DND-41 (cell line): ENCODE results near the gene CLN6.

Experiments used
- ATAC-seq: fragments of 200-7000 bp; cut with Tn5 transposase; 3 replicates; pipeline ENCODE4 v1.9.1; 2021; ENCODE audit warnings: low read depth; ENCODE audit not compliant: insufficient read depth
- DNase-seq: peaks from one replicate; pipeline ENCODE4 v3.0.0-alpha.2; 2020
- H2AFZ ChIP-seq: 2 replicates; pipeline ENCODE4 v1.6.0; 2012; ENCODE audit warnings: low read depth, low read length
- H3K27ac ChIP-seq: 2 replicates; pipeline ENCODE4 v1.5.1; 2012; ENCODE audit warnings: low read length, inconsistent platforms
- H3K27me3 ChIP-seq: fragments of 200-600 bp; sonication (generic); 2 replicates; pipeline ENCODE4 v1.6.0; 2012; ENCODE audit warnings: low read length, mild to moderate bottlenecking, inconsistent platforms; ENCODE audit not compliant: insufficient read depth, poor library complexity
- H3K36me3 ChIP-seq: 2 replicates; pipeline ENCODE4 v1.5.1; 2012; ENCODE audit warnings: low read length, inconsistent platforms; ENCODE audit not compliant: insufficient read depth
- H3K4me1 ChIP-seq: 2 replicates; pipeline ENCODE4 v1.5.1; 2012; ENCODE audit warnings: mild to moderate bottlenecking, low read length; ENCODE audit not compliant: insufficient read depth
- H3K4me2 ChIP-seq: 2 replicates; pipeline ENCODE4 v1.6.0; 2012; ENCODE audit warnings: mild to moderate bottlenecking, moderate library complexity, low read length, inconsistent platforms; ENCODE audit not compliant: insufficient read depth
- H3K4me3 ChIP-seq, 2 experiments: fragments of 200-600 bp in 1 of 2; shearing (Covaris generic) in 1 of 2; 2 replicates each; pipeline ENCODE4 v1.5.1; 2012 to 2016; ENCODE audit warnings: inconsistent platforms in 2 of 2, low read length in 2 of 2, mild to moderate bottlenecking in 2 of 2, low read depth in 1 of 2, moderate library complexity in 1 of 2
- H3K79me2 ChIP-seq: 2 replicates; pipeline ENCODE4 v1.6.0; 2012; ENCODE audit warnings: low read length, inconsistent platforms; ENCODE audit not compliant: insufficient read depth
- H3K9ac ChIP-seq: 2 replicates; pipeline ENCODE4 v1.6.0; 2012; ENCODE audit warnings: low read depth, mild to moderate bottlenecking, inconsistent platforms, low read length, moderate library complexity
- H3K9me3 ChIP-seq: 2 replicates; pipeline ENCODE4 v1.5.1; 2012; ENCODE audit warnings: low read length, moderate library complexity, mild to moderate bottlenecking, inconsistent platforms; ENCODE audit not compliant: insufficient read depth, severe bottlenecking
- H4K20me1 ChIP-seq: 2 replicates; pipeline ENCODE4 v1.6.0; 2012; ENCODE audit warnings: low read length; ENCODE audit not compliant: insufficient read depth
- EZH2 ChIP-seq: IDR thresholded peaks from 3 replicates; pipeline ENCODE4 v1.6.1; 2012; ENCODE audit warnings: borderline replicate concordance, low read depth, mild to moderate bottlenecking, moderate library complexity, low read length, inconsistent platforms; ENCODE audit not compliant: severe bottlenecking
- TF ChIP-seq, protein P1 (sequence below): IDR thresholded peaks from 2 replicates; pipeline ENCODE4 v1.5.1; 2012; ENCODE audit warnings: borderline replicate concordance, low read length, moderate library complexity, mild to moderate bottlenecking; ENCODE audit not compliant: poor library complexity, severe bottlenecking; ENCODE audit errors: extremely low read depth

CLN6 gene

GRCh38 chr15:68265081-68265480 is 35.6 kb upstream of the CLN6 start:
- Histone ChIP-seq H3K27ac (no peak overlapping the region), H3K9me3 (no peaks in the 10 kb centered on the region), H3K4me2 (no peak overlapping the region), H3K4me1 (no peaks in the 10 kb centered on the region), H2AFZ (no peak overlapping the region), H4K20me1 (no peaks in the 10 kb centered on the region), H3K4me3 (no peak overlapping the region), H3K27me3 (peaks cover 15% of the 10 kb centered on the region), H3K36me3 (no peaks in the 10 kb centered on the region), H3K9ac (no peak overlapping the region), H3K79me2 (no peaks in the 10 kb centered on the region)
- no peak for TF ChIP-seq EZH2
- TF ChIP-seq, protein P1, sequence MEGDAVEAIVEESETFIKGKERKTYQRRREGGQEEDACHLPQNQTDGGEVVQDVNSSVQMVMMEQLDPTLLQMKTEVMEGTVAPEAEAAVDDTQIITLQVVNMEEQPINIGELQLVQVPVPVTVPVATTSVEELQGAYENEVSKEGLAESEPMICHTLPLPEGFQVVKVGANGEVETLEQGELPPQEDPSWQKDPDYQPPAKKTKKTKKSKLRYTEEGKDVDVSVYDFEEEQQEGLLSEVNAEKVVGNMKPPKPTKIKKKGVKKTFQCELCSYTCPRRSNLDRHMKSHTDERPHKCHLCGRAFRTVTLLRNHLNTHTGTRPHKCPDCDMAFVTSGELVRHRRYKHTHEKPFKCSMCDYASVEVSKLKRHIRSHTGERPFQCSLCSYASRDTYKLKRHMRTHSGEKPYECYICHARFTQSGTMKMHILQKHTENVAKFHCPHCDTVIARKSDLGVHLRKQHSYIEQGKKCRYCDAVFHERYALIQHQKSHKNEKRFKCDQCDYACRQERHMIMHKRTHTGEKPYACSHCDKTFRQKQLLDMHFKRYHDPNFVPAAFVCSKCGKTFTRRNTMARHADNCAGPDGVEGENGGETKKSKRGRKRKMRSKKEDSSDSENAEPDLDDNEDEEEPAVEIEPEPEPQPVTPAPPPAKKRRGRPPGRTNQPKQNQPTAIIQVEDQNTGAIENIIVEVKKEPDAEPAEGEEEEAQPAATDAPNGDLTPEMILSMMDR: no peak
- DNase-seq (no peak), ATAC-seq (no peak)

- H3K4me3 ChIP-seq: no peak overlapping the region
- H4K20me1 ChIP-seq: no peaks in the 10 kb centered on the region
- ATAC-seq (no peak), DNase-seq (no peak)
- H3K4me2 ChIP-seq: no peak overlapping the region
- H3K9me3 ChIP-seq: no peaks in the 10 kb centered on the region
- no peak for TF ChIP-seq EZH2
- TF ChIP-seq, protein P1: no peak
- H3K36me3 ChIP-seq: no peaks in the 10 kb centered on the region
- H3K79me2 ChIP-seq: no peaks in the 10 kb centered on the region
- peaks cover 15% of the 10 kb centered on the region for H3K27me3 ChIP-seq
- H2AFZ ChIP-seq: no peak overlapping the region
- no peaks in the 10 kb centered on the region for H3K4me1 ChIP-seq
- no peak overlapping the region for H3K27ac ChIP-seq
- H3K9ac ChIP-seq: no peak overlapping the region
These were observed 34.8 kb upstream of the CLN6 start for GRCh38 chr15:68264282-68264681.

GRCh38 chr15:68262514-68263356 is 33.2 kb upstream of the CLN6 start:
- DNase-seq (no peak), ATAC-seq (no peak)
- no peaks in the 10 kb centered on the region for H3K79me2 ChIP-seq
- H3K4me1 ChIP-seq: no peaks in the 10 kb centered on the region
- no peaks in the 10 kb centered on the region for H3K36me3 ChIP-seq
- H4K20me1 ChIP-seq: no peaks in the 10 kb centered on the region
- no peaks in the 10 kb centered on the region for H3K9me3 ChIP-seq
- no peak overlapping the region for H3K4me2 ChIP-seq
- peaks cover 12% of the 10 kb centered on the region for H3K27me3 ChIP-seq
- H3K4me3 ChIP-seq: no peak overlapping the region
- no peak overlapping the region for H2AFZ ChIP-seq
- no peak overlapping the region for H3K27ac ChIP-seq
- no peak for TF ChIP-seq EZH2
- TF ChIP-seq, protein P1: no peak
- H3K9ac ChIP-seq: no peak overlapping the region
